ENCODE results near the gene AGAP1.

The AGAP1 gene

GRCh38 chr2:235649418-235649817 is 155.6 kb downstream of the AGAP1 start:
- no peak overlapping the region for H3K4me3 ChIP-seq (replicated peaks in 1 of 2; ENCODE audit: low read depth in 2 of 2, low read length in 2 of 2)
- no peak for TF ChIP-seq CTCF (IDR thresholded peaks at IDR 0.05; ENCODE audit: low read depth, low read length)
- DNase-seq (ENCODE audit: low read depth in 2 of 2) = no peak

GRCh38 chr2:235651643-235652042 is 157.8 kb downstream of the AGAP1 start:
- TF ChIP-seq CTCF (IDR thresholded peaks at IDR 0.05; ENCODE audit: low read depth, low read length) = no peak

GRCh38 chr2:235654103-235654813 is 160.4 kb downstream of the AGAP1 start:
- TF ChIP-seq CTCF (IDR thresholded peaks at IDR 0.05; ENCODE audit: low read depth, low read length) = no peak
- no peak overlapping the region for H3K4me3 ChIP-seq (replicated peaks in 1 of 2; ENCODE audit: low read depth in 2 of 2, low read length in 2 of 2)
- DNase-seq (ENCODE audit: low read depth in 2 of 2) = peak in 1 of 2 donors; percentile 37

More at GRCh38 chr2:235651643-235652042, 157.8 kb downstream of the AGAP1 start:
- DNase-seq (ENCODE audit: low read depth in 2 of 2) = no peak
- no peak overlapping the region for H3K4me3 ChIP-seq (replicated peaks in 1 of 2; ENCODE audit: low read depth in 2 of 2, low read length in 2 of 2)

GRCh38 chr2:235658351-235659174 is 164.7 kb downstream of the AGAP1 start:
- DNase-seq (ENCODE audit: low read depth in 2 of 2) = no peak
- H3K4me3 ChIP-seq (replicated peaks in 1 of 2; ENCODE audit: low read depth in 2 of 2, low read length in 2 of 2) = no peak overlapping the region
- TF ChIP-seq CTCF (IDR thresholded peaks at IDR 0.05; ENCODE audit: low read depth, low read length) = no peak

GRCh38 chr2:235659767-235660322 is 166.0 kb downstream of the AGAP1 start:
- peak; percentile 80 to 87 for DNase-seq (ENCODE audit: low read depth in 2 of 2)
- no peak for TF ChIP-seq CTCF (IDR thresholded peaks at IDR 0.05; ENCODE audit: low read depth, low read length)
- H3K4me3 ChIP-seq (replicated peaks in 1 of 2; ENCODE audit: low read depth in 2 of 2, low read length in 2 of 2) = no peak overlapping the region

GRCh38 chr2:235660484-235661082 is 166.7 kb downstream of the AGAP1 start:
- TF ChIP-seq CTCF (IDR thresholded peaks at IDR 0.05; ENCODE audit: low read depth, low read length) = no peak
- DNase-seq (ENCODE audit: low read depth in 2 of 2) = no peak

More at GRCh38 chr2:235660484-235661082, 166.7 kb downstream of the AGAP1 start:
- H3K4me3 ChIP-seq (replicated peaks in 1 of 2; ENCODE audit: low read depth in 2 of 2, low read length in 2 of 2) = no peak overlapping the region

All from cardiac fibroblast (primary cell).